PC-9 (cell line): ENCODE results near the gene UNC93A. TPM values are rescaled to one million over a fixed set of nuclear protein-coding genes. Genes with fewer than 3 reads are reported as not detected.
"Not testable (repeated sequence)": the region's sequence is repeated elsewhere in the genome, so short reads cannot be mapped to it uniquely, and the experiment has no call there.

Source experiments
- BruUV-seq: library from RNA; stranded (reverse); fragments of 400-500 nt; replicated peaks from 2 replicates; lab custom pipeline; 2021; lab: Mats Ljungman, UMichigan
- CTCF ChIA-PET: fragments of 300-600 bp; sonication (Branson Sonifier 250); formaldehyde crosslinking; loops from one replicate; lab custom pipeline; 2022; ENCODE audit warnings: antibody characterized with exemption; lab: Charles Lee
- POLR2A ChIA-PET: fragments of 300-600 bp; sonication (Branson Sonifier 250); formaldehyde crosslinking; loops from one replicate; lab custom pipeline; 2022; ENCODE audit warnings: antibody characterized with exemption; ENCODE audit not compliant: unreplicated experiment; lab: Charles Lee
- DNase-seq, 2 experiments: peaks; one replicate each; pipeline versions ENCODE4 v3.0.0 to v3.0.0-alpha.2; 2015 to 2022; ENCODE audit warnings: mixed read lengths in 1 of 2
- H2AFZ ChIP-seq: fragments of 200-600 bp; sonication (generic); 2 replicates; pipeline ENCODE4 v1.8.1; 2017; ENCODE audit warnings: antibody characterized with exemption
- H3F3A ChIP-seq: fragments of 200-600 bp; sonication (generic); 2 replicates; pipeline ENCODE4 v1.8.1; 2017; ENCODE audit warnings: antibody characterized with exemption, mild to moderate bottlenecking, low read depth; ENCODE audit not compliant: insufficient read depth
- H3K27ac ChIP-seq: fragments of 200-600 bp; sonication (generic); 2 replicates; pipeline ENCODE4 v1.6.1; 2016; ENCODE audit warnings: mixed run types
- H3K27me3 ChIP-seq: fragments of 200-600 bp; sonication (generic); 2 replicates; pipeline ENCODE4 v1.6.1; 2016; ENCODE audit warnings: low read depth, mixed run types; ENCODE audit not compliant: insufficient read depth
- H3K36me3 ChIP-seq: fragments of 200-600 bp; sonication (generic); 2 replicates; pipeline ENCODE4 v1.6.1; 2016; ENCODE audit warnings: low read depth, mixed run types
- H3K4me1 ChIP-seq: fragments of 200-600 bp; sonication (generic); replicated peaks from 2 replicates; pipeline ENCODE4 v1.6.1; 2016; ENCODE audit warnings: mixed run types; ENCODE audit not compliant: insufficient read depth
- H3K4me2 ChIP-seq: fragments of 200-600 bp; sonication (generic); 2 replicates; pipeline ENCODE4 v1.6.1; 2017; ENCODE audit warnings: mixed run types
- H3K4me3 ChIP-seq: fragments of 200-600 bp; sonication (generic); 2 replicates; pipeline ENCODE4 v1.6.1; 2016; ENCODE audit warnings: mixed run types
- H3K79me2 ChIP-seq: fragments of 200-600 bp; sonication (generic); 2 replicates; pipeline ENCODE4 v1.6.1; 2017; ENCODE audit warnings: low read depth, mixed run types
- H3K9me2 ChIP-seq: fragments of 200-600 bp; sonication (generic); 2 replicates; pipeline ENCODE4 v1.8.1; 2017; ENCODE audit warnings: mild to moderate bottlenecking; ENCODE audit not compliant: insufficient read depth
- H3K9me3 ChIP-seq: fragments of 200-600 bp; sonication (generic); 2 replicates; pipeline ENCODE4 v1.8.1; 2016; ENCODE audit warnings: low read depth; ENCODE audit not compliant: insufficient read depth
- H4K20me1 ChIP-seq: fragments of 200-600 bp; sonication (generic); 2 replicates; pipeline ENCODE4 v1.8.1; 2017; ENCODE audit not compliant: insufficient read depth
- intact Hi-C: fragments of 100-400 bp; cut with micrococcal nuclease; formaldehyde crosslinking; loops from one replicate; pipeline ENCODE4 v1.10.0; 2022; ENCODE audit not compliant: unreplicated experiment
- total RNA-seq: library from RNA; stranded (reverse); gene quantifications from 2 replicates; pipeline ENCODE4 v1.2.3, GENCODE V29; 2021

The UNC93A gene
- total RNA-seq, 1 experiment from 2014 or later = not detected

- CTCF ChIA-PET, H2AFZ ChIP-seq, H3K9me3 ChIP-seq, H4K20me1 ChIP-seq, H3K4me2 ChIP-seq, H3K27ac ChIP-seq, intact Hi-C loops, H3K9me2 ChIP-seq, DNase-seq, POLR2A ChIA-PET, H3K79me2 ChIP-seq, BruUV-seq, H3K4me3 ChIP-seq, H3F3A ChIP-seq, H3K4me1 ChIP-seq, H3K36me3 ChIP-seq: not testable (repeated sequence)
- H3K27me3 ChIP-seq = peaks cover 51% of the 10 kb centered on the region
These were observed 70.1 kb downstream of the UNC93A start for GRCh38 chr6:167361170-167361569.

Other genes with a start within 250 kb of the UNC93A start
- not detected in 2 replicates for gene CCR6, start 168.2 kb upstream of the UNC93A start, total RNA-seq
- gene GPR31, start 133.3 kb upstream of the UNC93A start, total RNA-seq = not detected in 2 replicates
- not detected in 2 replicates for gene TTLL2, start 33.8 kb downstream of the UNC93A start, total RNA-seq